Posterior cingulate gyrus (tissue), 11 donors: Measurements from ENCODE around the gene OR52A5.
A peak's percentile ranks its signal among the peaks of the same experiment; 100 is the strongest.
"Not testable (repeated sequence)": the region's sequence is repeated elsewhere in the genome, so short reads cannot be mapped to it uniquely, and the experiment has no call there.

Experiments used
- DNase-seq, 10 donors: peaks; one replicate each; pipeline versions ENCODE4 v3.0.0 to v3.0.0-alpha.2; 2020 to 2021; ENCODE audit warnings: mixed read lengths in 3 of 10
- intact Hi-C: fragments of 100-400 bp; cut with DNase I; formaldehyde crosslinking; loops from one replicate; pipeline ENCODE4 v1.15.1; 2023

OR52A5 gene

GRCh38 chr11:5137996-5138395 is at the start of gene OR52A5:
Gene OR52A5, minus strand, starts transcription at chr11:5138356. Its CDS starts 5,714 bp downstream, at chr11:5132642.
- intact Hi-C loops: no loop called here
- DNase-seq: no peak

- intact Hi-C loops: no loop called here
- no peak for DNase-seq
Measured at GRCh38 chr11:5178046-5178837, 40.1 kb upstream of the OR52A5 start.

GRCh38 chr11:5174934-5175333 is 36.8 kb upstream of the OR52A5 start:
- intact Hi-C loops: no loop called here
- no peak for DNase-seq

- intact Hi-C loops: no loop called here
- DNase-seq: no peak
Measured at GRCh38 chr11:5171856-5172255, 33.7 kb upstream of the OR52A5 start.

GRCh38 chr11:5165898-5166297 is 27.7 kb upstream of the OR52A5 start:
- intact Hi-C loops, DNase-seq: not testable (repeated sequence)

- intact Hi-C loops, DNase-seq: not testable (repeated sequence)
Measured at GRCh38 chr11:5164807-5165206, 26.7 kb upstream of the OR52A5 start.

GRCh38 chr11:5161045-5161444 is 22.9 kb upstream of the OR52A5 start:
- DNase-seq, intact Hi-C loops: not testable (repeated sequence)

- DNase-seq, intact Hi-C loops: not testable (repeated sequence)
Measured at GRCh38 chr11:5160217-5160616, 22.1 kb upstream of the OR52A5 start.

- no peak for DNase-seq
- intact Hi-C loops: no loop called here
Measured at GRCh38 chr11:5159806-5160205, 21.6 kb upstream of the OR52A5 start.

GRCh38 chr11:5154657-5155056 is 16.5 kb upstream of the OR52A5 start, which contains the start of gene OR52A1:
Gene OR52A1, minus strand, starts transcription at chr11:5154757. Its CDS starts 2,388 bp downstream, at chr11:5152369.
- intact Hi-C loops: no loop called here
- no peak for DNase-seq

- DNase-seq: no peak
- intact Hi-C loops: no loop called here
Measured at GRCh38 chr11:5153574-5154431, 15.6 kb upstream of the OR52A5 start.

GRCh38 chr11:5151713-5152153 is 13.6 kb upstream of the OR52A5 start:
- DNase-seq: peak in 1 of 10 donors; percentile 2
- intact Hi-C loops: no loop called here

- intact Hi-C loops, DNase-seq: not testable (repeated sequence)
Measured at GRCh38 chr11:5144206-5144605, 6.0 kb upstream of the OR52A5 start.

GRCh38 chr11:5137014-5137413 is 1.1 kb downstream of the OR52A5 start:
- no peak for DNase-seq

GRCh38 chr11:5136261-5136660 is 1.9 kb downstream of the OR52A5 start:
- intact Hi-C loops: no loop called here
- no peak for DNase-seq

More at GRCh38 chr11:5137014-5137413, 1.1 kb downstream of the OR52A5 start:
- intact Hi-C loops: no loop called here

GRCh38 chr11:5131584-5132335 is 6.4 kb downstream of the OR52A5 start:
- intact Hi-C loops: no loop called here
- no peak for DNase-seq

GRCh38 chr11:5129457-5129877 is 8.7 kb downstream of the OR52A5 start:
- intact Hi-C loops: loop anchor here (10.0 kb wide), 1 partner anchor 1225 kb away; no protein-coding TSS in a partner anchor
- no peak for DNase-seq

- no peak for DNase-seq
- intact Hi-C loops: loop anchor here (1.0 to 10.0 kb wide), 3 partner anchors 255 to 1230 kb away; no protein-coding TSS in a partner anchor
Measured at GRCh38 chr11:5124891-5125620, 13.1 kb downstream of the OR52A5 start.

- peak in 9 of 10 donors; percentile 51 to 89 (median 70) for DNase-seq
- intact Hi-C loops: loop anchor here (1.0 to 10.0 kb wide), 3 partner anchors 256 to 1231 kb away; no protein-coding TSS in a partner anchor
Measured at GRCh38 chr11:5123802-5124521, 14.2 kb downstream of the OR52A5 start.
